HG03378 (cell line): ENCODE results near the gene JARID2.

Experiments used
- ATAC-seq: cut with Tn5 transposase; IDR thresholded peaks from one replicate; pipeline ENCODE4 v1.9.1; 2021; ENCODE audit warnings: mild to moderate bottlenecking, moderate library complexity; ENCODE audit not compliant: unreplicated experiment

Gene JARID2

GRCh38 chr6:15246666-15247499, 1.0 kb downstream of the JARID2 start:
- ATAC-seq, result no peak

GRCh38 chr6:15247500-15248450, 1.9 kb downstream of the JARID2 start:
- ATAC-seq, result no peak

GRCh38 chr6:15248451-15249370, 2.8 kb downstream of the JARID2 start:
- ATAC-seq, result no peak

- no peak for ATAC-seq
Measured at GRCh38 chr6:15249371-15250019, 3.6 kb downstream of the JARID2 start.

- ATAC-seq, result no peak
Measured at GRCh38 chr6:15250187-15251168, 4.6 kb downstream of the JARID2 start.

- no peak for ATAC-seq
Measured at GRCh38 chr6:15252195-15252594, 6.3 kb downstream of the JARID2 start.

- ATAC-seq, result no peak
Measured at GRCh38 chr6:15253203-15254022, 7.5 kb downstream of the JARID2 start.

- ATAC-seq, result peak; percentile 30
Measured at GRCh38 chr6:15254070-15254975, 8.5 kb downstream of the JARID2 start.

GRCh38 chr6:15255481-15255880, 9.6 kb downstream of the JARID2 start:
- peak; percentile 36 for ATAC-seq

- peak; percentile 8 for ATAC-seq
Measured at GRCh38 chr6:15255909-15256395, 10.1 kb downstream of the JARID2 start.

GRCh38 chr6:15256538-15257271, 10.8 kb downstream of the JARID2 start:
- ATAC-seq, result no peak

GRCh38 chr6:15257357-15258132, 11.7 kb downstream of the JARID2 start:
- ATAC-seq, result no peak

- ATAC-seq, result no peak
Measured at GRCh38 chr6:15259766-15260098, 13.9 kb downstream of the JARID2 start.

- no peak for ATAC-seq
Measured at GRCh38 chr6:15260099-15260821, 14.4 kb downstream of the JARID2 start.

- no peak for ATAC-seq
Measured at GRCh38 chr6:15263780-15264374, 18.0 kb downstream of the JARID2 start.
